ENCODE results near the gene KIT. TPM values are rescaled to one million over a fixed set of nuclear protein-coding genes. Genes with fewer than 3 reads are reported as not detected.

Gene KIT
- total RNA-seq, 6 donors from 2014 or later, result 2.8 to 38.7 (median 12.7) TPM

DNA sequence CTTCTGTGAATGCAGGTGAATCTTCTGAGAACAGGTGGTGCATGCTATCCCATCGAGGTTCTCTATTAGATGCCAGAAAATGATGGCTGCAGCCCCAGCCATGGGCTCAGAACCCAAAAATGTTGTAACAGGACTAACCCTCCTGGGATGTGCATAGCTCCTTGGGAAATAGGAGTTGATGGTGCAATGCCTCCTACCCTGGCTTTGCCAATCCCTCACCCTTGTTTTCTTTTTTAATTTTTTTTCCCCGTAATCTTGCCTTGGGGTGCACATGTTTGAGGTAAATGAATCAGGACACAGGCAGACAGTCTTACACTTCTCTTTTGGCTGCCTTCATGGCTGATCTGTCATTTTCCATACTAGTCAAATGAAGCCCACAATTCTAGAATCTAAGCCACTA lies 96.6 kb downstream of the KIT start:
- WGBS, 2 donors, result 76 to 78% methylated on average over 2 of the region's 2 CpGs

DNA sequence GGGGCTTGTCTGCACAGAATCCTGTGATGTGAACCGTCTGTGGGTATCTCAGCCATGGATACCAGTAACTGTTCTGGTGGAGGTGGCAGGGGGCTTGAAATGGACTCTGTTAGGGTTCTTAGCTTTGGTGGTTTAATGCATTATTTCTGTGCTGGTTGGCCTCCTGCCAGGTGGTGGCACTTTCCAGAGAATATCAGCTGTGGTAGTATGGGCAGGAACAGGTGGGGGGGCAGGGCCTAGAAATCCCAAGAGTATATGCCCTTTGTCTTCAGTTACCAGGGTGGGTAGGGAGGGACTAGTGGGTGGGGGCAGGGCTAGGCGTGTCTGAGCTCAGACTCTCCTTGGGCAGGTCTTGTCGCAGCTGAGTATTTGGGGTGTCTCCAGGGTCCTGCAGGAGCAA lies 106.7 kb downstream of the KIT start:
- no peaks in the 10 kb centered on the region for H3K27me3 ChIP-seq
- WGBS, 2 donors, result 98 to 100% methylated on average over 1 to 3 of the region's 3 CpGs
- TF ChIP-seq, protein P1, sequence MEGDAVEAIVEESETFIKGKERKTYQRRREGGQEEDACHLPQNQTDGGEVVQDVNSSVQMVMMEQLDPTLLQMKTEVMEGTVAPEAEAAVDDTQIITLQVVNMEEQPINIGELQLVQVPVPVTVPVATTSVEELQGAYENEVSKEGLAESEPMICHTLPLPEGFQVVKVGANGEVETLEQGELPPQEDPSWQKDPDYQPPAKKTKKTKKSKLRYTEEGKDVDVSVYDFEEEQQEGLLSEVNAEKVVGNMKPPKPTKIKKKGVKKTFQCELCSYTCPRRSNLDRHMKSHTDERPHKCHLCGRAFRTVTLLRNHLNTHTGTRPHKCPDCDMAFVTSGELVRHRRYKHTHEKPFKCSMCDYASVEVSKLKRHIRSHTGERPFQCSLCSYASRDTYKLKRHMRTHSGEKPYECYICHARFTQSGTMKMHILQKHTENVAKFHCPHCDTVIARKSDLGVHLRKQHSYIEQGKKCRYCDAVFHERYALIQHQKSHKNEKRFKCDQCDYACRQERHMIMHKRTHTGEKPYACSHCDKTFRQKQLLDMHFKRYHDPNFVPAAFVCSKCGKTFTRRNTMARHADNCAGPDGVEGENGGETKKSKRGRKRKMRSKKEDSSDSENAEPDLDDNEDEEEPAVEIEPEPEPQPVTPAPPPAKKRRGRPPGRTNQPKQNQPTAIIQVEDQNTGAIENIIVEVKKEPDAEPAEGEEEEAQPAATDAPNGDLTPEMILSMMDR (IDR thresholded peaks at IDR 0.05), result no peak
- no peak for TF ChIP-seq POLR2A (IDR thresholded peaks at IDR 0.05)
- TF ChIP-seq EP300 (IDR thresholded peaks at IDR 0.05), result no peak
- no peak for TF ChIP-seq POLR2AphosphoS5 (IDR thresholded peaks at IDR 0.05)
- no peaks in the 10 kb centered on the region for H3K4me1 ChIP-seq
- H3K4me3 ChIP-seq, result no peak overlapping the region
- H3K9me3 ChIP-seq, result peaks cover 0 to 3% (median 0%) of the 10 kb centered on the region in 4 donors
- ATAC-seq (ENCODE audit: low FRiP score in 2 of 2) (no peak), DNase-seq (no peak)
- no peak overlapping the region for H3K27ac ChIP-seq
- H3K36me3 ChIP-seq, result no peaks in the 10 kb centered on the region

More for the DNA sequence above, 96.6 kb downstream of the KIT start:
- Histone ChIP-seq H3K27ac (no peak overlapping the region), H3K27me3 (no peaks in the 10 kb centered on the region), H3K4me3 (no peak overlapping the region), H3K4me1 (no peaks in the 10 kb centered on the region), H3K36me3 (no peaks in the 10 kb centered on the region), H3K9me3 (no peaks in the 10 kb centered on the region)
- TF ChIP-seq, protein P1 (IDR thresholded peaks at IDR 0.05), result no peak
- TF ChIP-seq EP300 (IDR thresholded peaks at IDR 0.05) (no peak), POLR2AphosphoS5 (IDR thresholded peaks at IDR 0.05) (no peak), POLR2A (IDR thresholded peaks at IDR 0.05) (no peak)
- ATAC-seq (ENCODE audit: low FRiP score in 2 of 2), result no peak
- no peak for DNase-seq

DNA sequence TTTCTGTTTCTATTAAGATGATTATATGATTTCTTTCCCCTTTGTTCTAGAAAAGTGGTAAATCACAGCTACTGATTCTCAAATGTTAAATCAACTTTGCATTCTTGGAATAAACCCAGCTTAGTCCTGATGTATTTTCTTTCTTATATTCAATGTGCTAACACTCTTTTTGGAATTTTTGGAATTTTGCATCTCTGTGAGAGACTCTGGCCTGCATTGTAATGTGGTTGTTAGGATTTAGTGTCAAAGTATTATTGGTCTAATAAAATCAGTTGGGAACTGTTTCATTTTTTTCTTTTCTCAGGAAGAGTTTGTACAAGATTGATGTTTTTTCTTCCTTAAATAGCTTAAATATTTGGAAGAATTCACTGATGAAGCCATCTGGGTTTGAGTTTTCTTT lies 109.6 kb downstream of the KIT start:
- no peak overlapping the region for H3K27ac ChIP-seq
- no peaks in the 10 kb centered on the region for H3K27me3 ChIP-seq
- ATAC-seq (ENCODE audit: low FRiP score in 2 of 2) (no peak), DNase-seq (no peak)
- H3K4me1 ChIP-seq, result no peaks in the 10 kb centered on the region
- H3K36me3 ChIP-seq, result no peaks in the 10 kb centered on the region
- TF ChIP-seq, protein P1 (IDR thresholded peaks at IDR 0.05), result no peak
- TF ChIP-seq EP300 (IDR thresholded peaks at IDR 0.05) (no peak), POLR2A (IDR thresholded peaks at IDR 0.05) (no peak), POLR2AphosphoS5 (IDR thresholded peaks at IDR 0.05) (no peak)
- no peaks in the 10 kb centered on the region for H3K9me3 ChIP-seq
- no peak overlapping the region for H3K4me3 ChIP-seq

DNA sequence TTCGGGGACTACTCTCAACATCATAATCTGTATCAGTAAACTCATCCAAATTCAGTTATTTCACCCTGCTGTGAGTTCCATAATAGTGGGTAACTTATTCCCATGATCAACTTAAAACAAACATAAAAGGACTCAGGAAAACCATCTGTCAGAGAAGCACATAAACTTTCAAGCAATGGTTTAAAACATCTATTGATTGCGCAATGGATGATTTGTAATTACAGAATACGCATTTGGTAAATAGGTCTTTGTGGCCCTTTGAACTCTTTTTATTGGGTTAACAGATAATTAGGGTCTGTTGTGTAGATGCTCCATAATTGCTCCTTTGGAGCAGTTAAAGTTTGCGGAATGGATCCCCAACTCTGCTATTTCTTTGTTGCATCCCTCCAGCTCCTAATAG lies 115.3 kb downstream of the KIT start:
- Histone ChIP-seq H3K9me3 (no peaks in the 10 kb centered on the region), H3K27ac (no peak overlapping the region), H3K4me3 (no peak overlapping the region), H3K4me1 (no peaks in the 10 kb centered on the region), H3K36me3 (no peaks in the 10 kb centered on the region), H3K27me3 (no peaks in the 10 kb centered on the region)
- no peak for TF ChIP-seq EP300 (IDR thresholded peaks at IDR 0.05)
- no peak for TF ChIP-seq POLR2AphosphoS5 (IDR thresholded peaks at IDR 0.05)
- TF ChIP-seq, protein P1 (IDR thresholded peaks at IDR 0.05), result no peak
- no peak for TF ChIP-seq POLR2A (IDR thresholded peaks at IDR 0.05)
- no peak for ATAC-seq (ENCODE audit: low FRiP score in 2 of 2)
- 92% methylated on average over 4 of the region's 4 CpGs for WGBS, 2 donors
- no peak for DNase-seq

DNA sequence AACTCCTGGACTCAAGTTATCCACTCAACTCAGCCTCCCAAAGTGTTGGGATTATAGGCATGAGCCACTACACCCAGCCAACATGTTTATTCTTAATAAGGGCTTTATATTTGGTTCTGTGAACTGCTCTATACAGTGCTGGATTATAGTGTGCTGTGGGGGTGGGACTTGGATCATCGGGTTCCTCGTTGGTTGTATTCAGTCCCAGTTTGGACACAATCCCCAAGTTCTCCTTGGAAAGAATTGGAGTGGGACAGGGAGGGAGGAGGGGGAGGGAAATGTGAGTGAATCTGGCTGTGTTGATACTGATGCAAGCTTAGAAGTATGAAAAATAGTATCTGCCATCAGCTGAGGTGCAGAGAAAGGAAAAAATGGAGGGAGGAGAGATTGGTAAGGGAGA lies 121.3 kb downstream of the KIT start:
- 67 to 82% methylated on average over 2 of the region's 2 CpGs for WGBS, 2 donors
- DNase-seq, result no peak
- Histone ChIP-seq H3K4me3 (no peak overlapping the region), H3K9me3 (no peaks in the 10 kb centered on the region), H3K27ac (no peak overlapping the region), H3K36me3 (no peaks in the 10 kb centered on the region), H3K4me1 (peaks cover 2 to 9% (median 6%) of the 10 kb centered on the region in 4 donors), H3K27me3 (no peaks in the 10 kb centered on the region)
- TF ChIP-seq, protein P1 (IDR thresholded peaks at IDR 0.05), result no peak
- TF ChIP-seq POLR2AphosphoS5 (IDR thresholded peaks at IDR 0.05) (no peak), POLR2A (IDR thresholded peaks at IDR 0.05) (no peak), EP300 (IDR thresholded peaks at IDR 0.05) (no peak)
- no peak for ATAC-seq (ENCODE audit: low FRiP score in 2 of 2)
